T-cell (primary cell): ENCODE data around the gene ASGR2. TPM values are rescaled to one million over a fixed set of nuclear protein-coding genes. Genes with fewer than 3 reads are reported as not detected.

Experiments
- ATAC-seq, 4 experiments: fragments of 200-7000 bp in 3 of 4; fragments of 150-1000 bp in 1 of 4; cut with Tn5 transposase; replicated peaks in 1 of 4; 1 replicate in 3 of 4; 2 replicates in 1 of 4; pipeline ENCODE4 v1.10.0; 2021; ENCODE audit warnings: moderate library complexity in 3 of 4, mild to moderate bottlenecking in 2 of 4, moderate number of reproducible peaks in 1 of 4
- CTCF ChIA-PET, 2 donors: fragments of 300-600 bp; sonication (Branson Sonifier 250); formaldehyde crosslinking; loops; one replicate each; lab custom pipeline; 2022; ENCODE audit warnings: antibody characterized with exemption in 2 of 2; lab: Charles Lee
- POLR2A ChIA-PET, 2 donors: fragments of 300-600 bp; sonication (Branson Sonifier 250); formaldehyde crosslinking; loops; one replicate each; lab custom pipeline; 2022; ENCODE audit warnings: antibody characterized with exemption in 2 of 2; lab: Charles Lee
- DNase-seq, 35 experiments: peaks; one replicate each; pipeline versions ENCODE4 v3.0.0 to v3.0.0-alpha.2; 2013 to 2023
- H3K27ac ChIP-seq: one replicate; pipeline ENCODE4 v1.5.1; 2013; ENCODE audit warnings: low read length
- H3K27me3 ChIP-seq, 2 experiments: replicated peaks in 1 of 2; 1 replicate in 1 of 2; 2 replicates in 1 of 2; pipeline versions ENCODE4 v1.6.1 to v1.7.0; 2013; ENCODE audit warnings: low read length in 1 of 2, mixed read lengths in 1 of 2; ENCODE audit not compliant: control insufficient read depth in 2 of 2, insufficient read depth in 2 of 2; ENCODE audit errors: extremely low read depth in 1 of 2
- H3K36me3 ChIP-seq, 2 donors: 1 replicate in 1 of 2; 2 replicates in 1 of 2; pipeline versions ENCODE4 v1.6.1 to v1.7.0; 2013; ENCODE audit warnings: low read length in 1 of 2; ENCODE audit not compliant: control insufficient read depth in 2 of 2, insufficient read depth in 1 of 2; ENCODE audit errors: extremely low read depth in 1 of 2
- H3K4me1 ChIP-seq, 2 experiments: 1 replicate in 1 of 2; 2 replicates in 1 of 2; pipeline versions ENCODE4 v1.6.1 to v1.7.0; 2013; ENCODE audit warnings: low read length in 2 of 2, mixed read lengths in 1 of 2; ENCODE audit not compliant: insufficient read depth in 2 of 2, control insufficient read depth in 1 of 2; ENCODE audit errors: extremely low read depth in 1 of 2
- H3K4me3 ChIP-seq, 2 donors: 1 replicate in 1 of 2; 2 replicates in 1 of 2; pipeline versions ENCODE4 v1.5.1 to v1.7.0; 2013; ENCODE audit warnings: mild to moderate bottlenecking in 2 of 2, low read length in 1 of 2, moderate library complexity in 1 of 2; ENCODE audit not compliant: control insufficient read depth in 1 of 2; ENCODE audit errors: extremely low read depth in 1 of 2
- H3K9me3 ChIP-seq: 2 replicates; pipeline ENCODE4 v1.7.0; 2013
- H3K27ac Mint-ChIP-seq, 2 donors: one replicate each; pipeline ENCODE4 v1.8.0; 2020 to 2021; ENCODE audit warnings: mild to moderate bottlenecking in 2 of 2, mixed read lengths in 2 of 2
- H3K27me3 Mint-ChIP-seq, 2 donors: one replicate each; pipeline ENCODE4 v1.8.0; 2021 to 2022; ENCODE audit warnings: mixed read lengths in 2 of 2
- H3K36me3 Mint-ChIP-seq: one replicate; pipeline ENCODE4 v1.8.0; 2021; ENCODE audit warnings: mixed read lengths
- H3K4me1 Mint-ChIP-seq, 3 donors: one replicate each; pipeline ENCODE4 v1.8.0; 2020 to 2022; ENCODE audit warnings: mixed read lengths in 3 of 3, mild to moderate bottlenecking in 1 of 3
- H3K4me3 Mint-ChIP-seq, 3 donors: one replicate each; pipeline ENCODE4 v1.8.0; 2020 to 2022; ENCODE audit warnings: mild to moderate bottlenecking in 3 of 3, mixed read lengths in 3 of 3, moderate library complexity in 3 of 3
- H3K9me3 Mint-ChIP-seq, 3 donors: one replicate each; pipeline ENCODE4 v1.8.0; 2020 to 2022; ENCODE audit warnings: mixed read lengths in 3 of 3
- WGBS: methylation state at CpG from one replicate; pipeline ENCODE4 v1.1.5; 2013; ENCODE audit warnings: missing lambda C conversion rate; ENCODE audit not compliant: insufficient coverage; 5-methylcytosine and 5-hydroxymethylcytosine counted together
- total RNA-seq, 35 experiments: library from RNA in 6 of 35; stranded (reverse) in 6 of 35; fragments of 120-200 nt in 1 of 35; gene quantifications; one replicate each; pipeline versions ENCODE4 v1.2.1 to v1.2.4 and lab custom pipeline; 2013 to 2026

ASGR2 gene
- total RNA-seq, 5 donors from 2014 or later (not counting 1 experiment from before 2014, with no cell fraction given), result 0.25 to 0.55 (median 0.47) TPM; not detected in 1

- 93% methylated on average over 15 of the region's 20 CpGs for WGBS
- Histone ChIP-seq H3K27ac (no peak overlapping the region), H3K27me3 (peaks cover 0 to 35% of the 10 kb centered on the region in 2 experiments), H3K9me3 (no peaks in the 10 kb centered on the region), H3K4me3 (peak overlapping the region in 1 of 2 donors; percentile 7), H3K36me3 (no peaks in the 10 kb centered on the region), H3K4me1 (peaks cover 6 to 24% of the 10 kb centered on the region in 2 experiments)
- peak overlapping the region in 1 of 2 donors; percentile 49 for H3K27ac Mint-ChIP-seq
- H3K27me3 Mint-ChIP-seq, result peaks cover 0 to 5% of the 10 kb centered on the region in 2 donors
- H3K9me3 Mint-ChIP-seq, result no peaks in the 10 kb centered on the region
- CTCF ChIA-PET, result interaction anchor here (0.7 to 3.0 kb wide), 8 partner anchors 81 to 799 kb away, joined by 3 to 48 read pairs (median 4); partner anchors contain the start of genes SLC16A11 (in 1 of the 2) and SLC16A13 (in 1 of the 2)
- peak overlapping the region in 2 of 3 donors; percentile 65 to 68 for H3K4me3 Mint-ChIP-seq
- ATAC-seq (no peak), DNase-seq (no peak)
- no peaks in the 10 kb centered on the region for H3K36me3 Mint-ChIP-seq
- POLR2A ChIA-PET, result interaction anchor here in 1 of 2 donors (0.6 to 1.2 kb wide), 3 partner anchors 17 to 354 kb away, joined by 3 to 12 read pairs (median 7); no protein-coding TSS in a partner anchor
- H3K4me1 Mint-ChIP-seq, result peaks cover 25 to 32% (median 28%) of the 10 kb centered on the region in 3 donors
Observed at GRCh38 chr17:7133916-7134315, 19.3 kb upstream of the ASGR2 start.

GRCh38 chr17:7133424-7133823, 18.8 kb upstream of the ASGR2 start:
- peaks cover 6 to 24% of the 10 kb centered on the region in 2 experiments for H3K4me1 ChIP-seq
- WGBS, result 4% methylated on average over 11 of the region's 19 CpGs
- Mint-ChIP-seq H3K27me3 (peaks cover 0 to 5% of the 10 kb centered on the region in 2 donors), H3K9me3 (no peaks in the 10 kb centered on the region), H3K4me3 (peak overlapping the region; percentile 58 to 68 (median 65)), H3K4me1 (peaks cover 25 to 32% (median 28%) of the 10 kb centered on the region in 3 donors), H3K27ac (peak overlapping the region in 1 of 2 donors; percentile 49), H3K36me3 (no peaks in the 10 kb centered on the region)
- ChIA-PET POLR2A (interaction anchor here in 1 of 2 donors (0.6 to 1.2 kb wide), 4 partner anchors 17 to 355 kb away, joined by 3 to 12 read pairs (median 5); no protein-coding TSS in a partner anchor), CTCF (interaction anchor here (0.6 to 3.0 kb wide), 11 partner anchors 73 to 799 kb away, joined by 3 to 48 read pairs (median 4); partner anchors contain the start of genes SLC16A11 (in 1 of the 2) and SLC16A13 (in 1 of the 2))
- DNase-seq (peak in 26 of 35 experiments; percentile 4 to 59 (median 26)), ATAC-seq (peak in 2 of 4 experiments; percentile 33 to 46)
- no peaks in the 10 kb centered on the region for H3K9me3 ChIP-seq
- H3K27me3 ChIP-seq, result peaks cover 0 to 32% of the 10 kb centered on the region in 2 experiments
- H3K27ac ChIP-seq, result no peak overlapping the region
- H3K4me3 ChIP-seq, result peak overlapping the region; percentile 7 to 17
- H3K36me3 ChIP-seq, result no peaks in the 10 kb centered on the region

GRCh38 chr17:7132511-7133094, 18.0 kb upstream of the ASGR2 start:
- Histone ChIP-seq H3K9me3 (no peaks in the 10 kb centered on the region), H3K4me1 (peaks cover 6 to 24% of the 10 kb centered on the region in 2 experiments), H3K27me3 (peaks cover 0 to 28% of the 10 kb centered on the region in 2 experiments), H3K36me3 (no peaks in the 10 kb centered on the region), H3K4me3 (no peak overlapping the region), H3K27ac (peak overlapping the region; percentile 81)
- H3K27ac Mint-ChIP-seq, result peak overlapping the region; percentile 92 to 99
- peaks cover 0 to 5% of the 10 kb centered on the region in 2 donors for H3K27me3 Mint-ChIP-seq
- H3K4me3 Mint-ChIP-seq, result peak overlapping the region; percentile 7 to 68 (median 66)
- ATAC-seq (peak; percentile 85 to 98 (median 90)), DNase-seq (peak; percentile 13 to 87 (median 70))
- ChIA-PET CTCF (interaction anchor here in 1 of 2 donors (0.6 to 3.0 kb wide), 10 partner anchors 27 to 927 kb away, joined by 3 to 48 read pairs (median 5); partner anchors contain the start of gene SLC16A11), POLR2A (interaction anchor here (0.6 to 1.3 kb wide), 8 partner anchors 19 to 345 kb away, joined by 3 to 6 read pairs (median 4); partner anchors contain the start of gene SLC16A13 (in 1 of the 2))
- no peaks in the 10 kb centered on the region for H3K36me3 Mint-ChIP-seq
- WGBS, result 29% methylated on average over 1 of the region's 7 CpGs
- no peaks in the 10 kb centered on the region for H3K9me3 Mint-ChIP-seq
- H3K4me1 Mint-ChIP-seq, result peaks cover 25 to 32% (median 28%) of the 10 kb centered on the region in 3 donors

GRCh38 chr17:7131423-7131791, 16.8 kb upstream of the ASGR2 start:
- POLR2A ChIA-PET, result no interaction called here
- H3K4me1 ChIP-seq, result peaks cover 6 to 24% of the 10 kb centered on the region in 2 experiments

GRCh38 chr17:7130621-7131422, 16.2 kb upstream of the ASGR2 start:
- Mint-ChIP-seq H3K27ac (peak overlapping the region; percentile 58 to 83), H3K4me1 (peaks cover 23 to 28% (median 28%) of the 10 kb centered on the region in 3 donors), H3K9me3 (no peaks in the 10 kb centered on the region), H3K36me3 (no peaks in the 10 kb centered on the region), H3K4me3 (peak overlapping the region in 1 of 3 donors; percentile 68), H3K27me3 (peaks cover 0 to 3% of the 10 kb centered on the region in 2 donors)
- no peaks in the 10 kb centered on the region for H3K36me3 ChIP-seq
- CTCF ChIA-PET, result no interaction called here
- no peak overlapping the region for H3K27ac ChIP-seq
- 53% methylated on average over 3 of the region's 11 CpGs for WGBS
- H3K27me3 ChIP-seq, result peaks cover 0 to 18% of the 10 kb centered on the region in 2 experiments
- no peak overlapping the region for H3K4me3 ChIP-seq
- DNase-seq (no peak), ATAC-seq (no peak)
- peaks cover 6 to 24% of the 10 kb centered on the region in 2 experiments for H3K4me1 ChIP-seq
- POLR2A ChIA-PET, result no interaction called here
- no peaks in the 10 kb centered on the region for H3K9me3 ChIP-seq

More at GRCh38 chr17:7131423-7131791, 16.8 kb upstream of the ASGR2 start:
- Histone ChIP-seq H3K9me3 (no peaks in the 10 kb centered on the region), H3K27ac (no peak overlapping the region), H3K27me3 (peaks cover 0 to 18% of the 10 kb centered on the region in 2 experiments), H3K36me3 (no peaks in the 10 kb centered on the region), H3K4me3 (no peak overlapping the region)
- Mint-ChIP-seq H3K36me3 (no peaks in the 10 kb centered on the region), H3K27me3 (peaks cover 0 to 5% of the 10 kb centered on the region in 2 donors), H3K4me3 (peak overlapping the region in 1 of 3 donors; percentile 68), H3K9me3 (no peaks in the 10 kb centered on the region), H3K4me1 (peaks cover 25 to 32% (median 28%) of the 10 kb centered on the region in 3 donors), H3K27ac (peak overlapping the region; percentile 58 to 83)
- no peak for ATAC-seq
- 100% methylated on average over 1 of the region's 5 CpGs for WGBS
- DNase-seq, result no peak
- CTCF ChIA-PET, result no interaction called here
